GM18526 (cell line): ENCODE data around the gene FUT3.
A peak's percentile ranks its signal among the peaks of the same experiment; 100 is the strongest.

ENCODE experiments used
- POLR2A ChIP-seq: IDR thresholded peaks from 3 replicates; pipeline ENCODE4 v1.6.1; 2011; ENCODE audit not compliant: insufficient read length; ENCODE audit errors: extremely low read depth

Gene FUT3

DNA sequence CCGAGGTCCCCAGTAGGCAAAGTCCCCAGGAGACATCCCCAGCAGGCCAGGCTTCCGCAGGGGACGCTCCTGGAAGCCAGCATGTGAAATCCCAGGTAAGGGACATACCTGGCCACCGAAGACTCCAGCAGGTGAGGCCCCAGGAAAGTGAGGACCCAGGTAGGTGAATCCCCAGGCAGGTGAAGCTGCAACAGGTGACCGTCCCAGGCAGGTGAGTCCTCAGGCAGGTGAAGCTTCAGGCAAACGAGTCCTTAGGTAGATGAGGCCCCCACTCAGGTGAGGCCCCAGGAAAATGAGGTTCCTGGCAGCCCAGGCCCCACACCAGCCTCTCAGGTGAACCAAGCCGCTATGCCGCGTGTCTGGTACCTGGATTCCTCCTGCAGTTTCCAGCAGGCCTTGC, 20.1 kb downstream of the FUT3 start:
- TF ChIP-seq POLR2A: no peak

DNA sequence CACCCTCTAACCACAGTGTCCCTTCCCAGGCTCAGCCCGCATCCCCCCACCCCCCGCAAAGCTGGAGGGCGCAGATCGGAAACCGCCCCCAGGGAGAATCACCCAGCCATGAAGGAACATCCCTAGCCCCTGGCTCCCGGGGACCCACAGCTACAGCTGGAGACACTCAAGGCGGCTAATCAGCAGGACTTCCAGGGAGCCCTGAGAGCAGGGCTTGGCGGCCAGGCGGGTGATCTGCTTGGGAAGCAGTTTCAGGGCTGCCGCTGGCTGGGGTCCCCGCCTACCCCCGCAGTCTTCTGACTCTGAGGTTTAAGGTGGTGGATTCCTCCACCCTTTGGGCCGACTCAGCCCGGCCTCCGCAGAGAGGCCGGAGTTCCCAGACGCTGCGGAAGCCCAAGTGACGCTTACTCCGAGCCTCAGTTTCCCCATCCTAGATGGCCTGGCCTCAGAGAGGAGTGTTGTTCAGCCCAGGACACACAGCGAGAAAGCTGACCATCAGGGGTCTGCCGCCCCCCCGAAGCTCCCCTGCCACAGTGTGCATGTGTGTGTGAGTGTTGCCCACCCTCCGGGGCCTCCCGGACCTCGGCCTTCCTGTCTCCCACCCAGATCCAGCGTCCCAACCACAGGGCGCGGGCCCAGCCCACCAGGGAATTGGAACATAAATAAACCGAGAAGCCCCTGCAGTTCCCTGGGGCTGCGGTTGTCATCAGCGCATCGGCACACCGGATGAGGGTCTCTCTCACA, 21.5 kb downstream of the FUT3 start:
- TF ChIP-seq POLR2A: no peak

DNA sequence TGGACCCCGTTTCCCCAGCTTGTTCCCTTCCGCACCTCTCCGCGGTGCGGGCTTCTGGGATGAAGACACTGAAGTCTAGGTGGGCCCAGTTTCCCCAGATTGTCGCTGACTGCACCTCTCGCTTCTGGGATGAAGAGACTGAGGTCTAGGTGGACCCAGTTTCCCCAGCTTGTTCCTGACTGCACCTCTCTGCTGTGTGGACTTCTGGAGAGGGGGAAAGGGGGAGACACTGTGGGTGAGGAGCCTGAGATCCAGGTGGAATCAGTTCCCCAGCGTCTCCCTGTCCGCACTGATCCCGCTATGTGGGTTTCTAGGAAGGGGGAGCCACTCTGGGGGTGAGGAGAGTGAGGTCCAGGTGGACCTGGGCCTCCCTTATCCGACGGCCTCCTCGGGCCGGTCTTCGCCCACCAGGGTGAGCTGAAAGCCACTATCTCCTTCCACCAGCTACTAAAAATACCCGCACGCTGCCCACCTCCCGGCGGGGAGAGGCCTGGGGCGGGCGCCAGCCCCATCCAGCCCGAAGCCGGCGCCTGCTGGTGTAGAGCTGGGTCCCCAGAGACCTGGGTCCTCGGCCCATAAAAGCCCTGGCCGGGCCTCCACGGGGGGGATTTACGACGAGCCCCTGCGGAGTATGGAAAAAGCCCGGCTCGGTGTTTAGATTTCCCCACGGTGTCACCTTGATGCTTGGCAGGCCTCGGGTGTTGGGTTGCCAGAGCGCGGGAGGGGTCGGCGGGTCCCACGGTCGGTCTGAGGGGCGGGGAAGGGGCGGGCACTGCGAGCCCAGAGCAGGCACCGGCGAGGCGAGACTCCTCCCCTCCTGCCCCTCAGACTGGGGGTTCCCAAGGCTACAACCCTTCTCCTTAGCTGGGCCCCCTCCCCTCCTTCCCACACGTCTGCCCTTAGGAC, 22.3 kb downstream of the FUT3 start:
- no peak for TF ChIP-seq POLR2A

DNA sequence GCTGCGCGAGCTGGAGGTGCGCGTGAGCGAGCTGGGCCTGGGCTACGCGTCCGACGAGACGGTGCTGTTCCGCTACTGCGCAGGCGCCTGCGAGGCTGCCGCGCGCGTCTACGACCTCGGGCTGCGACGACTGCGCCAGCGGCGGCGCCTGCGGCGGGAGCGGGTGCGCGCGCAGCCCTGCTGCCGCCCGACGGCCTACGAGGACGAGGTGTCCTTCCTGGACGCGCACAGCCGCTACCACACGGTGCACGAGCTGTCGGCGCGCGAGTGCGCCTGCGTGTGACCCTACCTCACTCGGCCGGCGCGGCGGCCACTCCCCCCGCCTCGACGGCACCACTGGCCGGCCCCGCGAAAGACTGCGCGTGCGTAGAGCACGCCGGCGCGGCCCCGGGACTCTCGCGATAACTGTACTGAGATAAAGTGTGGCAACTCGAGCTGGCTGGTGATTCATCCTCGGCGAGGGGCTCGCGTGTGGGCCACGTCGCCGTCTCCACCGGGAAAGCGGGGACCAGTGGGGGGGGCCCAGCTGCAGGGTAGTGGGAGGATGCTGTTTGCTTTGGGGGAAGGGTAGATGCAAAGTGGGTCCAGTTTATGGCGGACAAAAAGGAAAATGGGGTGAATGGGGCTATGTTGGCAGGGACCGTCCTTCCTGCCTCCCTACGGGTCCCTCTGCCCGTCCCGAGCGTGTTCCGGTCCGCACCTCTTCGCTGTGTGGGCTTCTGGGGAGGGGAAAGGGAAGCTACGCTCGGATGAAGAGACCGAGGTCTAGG, 23.2 kb downstream of the FUT3 start:
- peak; percentile 98 for TF ChIP-seq POLR2A

DNA sequence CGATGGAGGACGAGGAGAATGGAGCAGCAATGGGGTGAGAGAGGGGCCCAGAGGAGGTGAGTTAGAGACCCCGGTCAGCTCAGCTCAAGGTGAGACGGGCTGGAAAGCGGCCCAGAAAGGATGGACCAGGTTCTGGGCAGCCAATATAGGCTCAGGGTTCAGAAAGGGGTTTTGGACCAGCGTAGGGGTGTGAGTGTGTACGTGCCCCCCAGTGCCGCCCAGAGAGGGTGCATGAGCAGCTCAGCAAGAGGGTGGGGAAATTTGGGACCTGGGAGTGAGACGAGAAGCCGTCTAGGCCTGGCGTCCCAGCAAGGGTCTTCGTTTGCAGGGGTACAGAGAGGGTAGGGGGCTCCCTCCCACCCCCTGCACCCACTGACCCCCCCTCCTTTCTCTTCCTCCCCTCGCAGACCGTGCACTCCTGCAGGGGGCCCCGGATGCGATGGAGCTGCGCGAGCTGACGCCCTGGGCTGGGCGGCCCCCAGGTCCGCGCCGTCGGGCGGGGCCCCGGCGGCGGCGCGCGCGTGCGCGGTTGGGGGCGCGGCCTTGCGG, 23.8 kb downstream of the FUT3 start:
- no peak for TF ChIP-seq POLR2A

DNA sequence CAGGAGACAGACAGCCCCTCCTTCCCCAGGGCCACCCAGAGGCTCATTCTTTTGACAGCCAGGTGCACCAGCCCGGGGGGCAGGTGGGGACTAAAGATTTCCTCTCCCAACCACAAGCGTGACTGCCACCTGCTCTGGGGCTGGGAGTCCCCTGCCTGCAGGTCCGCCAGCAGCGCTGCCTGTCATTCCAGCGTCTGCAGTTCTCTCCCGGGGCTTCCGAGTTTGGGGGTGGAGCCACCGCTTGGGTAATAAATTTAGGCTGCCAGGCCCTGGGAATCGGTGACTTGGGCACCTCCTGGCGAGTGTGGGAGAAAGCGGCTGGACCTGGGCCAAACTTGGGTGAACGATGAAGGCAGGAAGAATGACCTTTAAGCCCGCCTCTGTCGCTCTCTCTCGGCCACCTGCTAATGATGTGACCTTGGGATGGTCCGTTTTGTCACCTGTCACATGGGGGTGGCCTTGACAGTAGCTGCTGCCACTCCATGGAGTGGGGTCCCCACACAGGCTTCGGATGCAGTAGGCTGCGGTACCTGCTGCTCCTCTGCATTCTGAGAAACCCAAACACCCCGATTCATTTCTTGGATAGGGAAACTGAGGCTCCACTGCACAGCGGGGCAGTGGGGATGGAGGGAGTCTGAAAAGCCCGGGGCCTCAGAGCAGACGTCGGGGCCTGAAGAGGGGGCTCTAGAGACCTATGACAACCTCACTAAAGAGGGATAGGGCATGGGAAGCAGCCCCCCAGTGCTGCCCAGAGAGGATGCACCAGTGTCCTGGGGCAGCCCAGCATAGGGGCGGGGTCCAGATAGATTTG, 24.5 kb downstream of the FUT3 start:
- no peak for TF ChIP-seq POLR2A

DNA sequence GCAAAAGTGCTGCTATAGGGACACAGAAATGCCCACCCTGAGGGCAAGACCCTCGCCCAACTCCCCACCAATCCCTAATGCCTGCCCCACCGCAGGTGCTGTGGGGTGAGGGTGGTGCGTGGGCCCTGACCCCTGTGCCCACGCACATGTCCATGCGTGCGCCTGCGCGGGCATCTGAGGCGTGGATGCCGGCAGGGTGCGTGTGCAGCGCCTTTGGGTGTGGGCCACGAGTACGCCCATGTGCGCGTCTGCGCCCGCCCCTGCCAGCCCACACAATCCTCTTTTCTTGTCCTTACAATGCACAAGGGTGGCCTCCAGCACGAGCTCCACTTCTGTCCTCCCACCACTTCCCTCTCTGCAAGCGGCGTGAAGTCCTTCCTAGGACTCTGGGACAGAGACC, 26.1 kb downstream of the FUT3 start:
- no peak for TF ChIP-seq POLR2A

DNA sequence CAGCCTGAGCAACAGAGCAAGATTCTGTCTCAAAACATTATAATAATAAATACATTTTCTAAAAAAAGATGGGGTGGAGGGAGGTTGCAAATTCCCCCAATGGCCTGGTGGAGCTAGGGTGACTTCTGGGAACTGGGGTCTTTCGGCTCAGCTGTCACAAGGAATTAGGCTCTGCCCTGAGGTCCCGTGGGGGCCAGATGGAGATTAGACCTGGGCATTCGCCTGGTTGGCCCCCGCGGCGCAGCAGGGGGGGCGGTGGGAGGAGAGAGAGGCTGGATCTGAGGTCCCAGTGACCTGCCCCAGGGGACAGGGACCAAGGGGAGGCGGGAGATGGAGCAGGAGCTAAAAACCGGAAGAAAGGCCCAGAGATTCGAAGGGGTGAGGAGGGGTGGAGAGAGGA, 26.5 kb downstream of the FUT3 start:
- no peak for TF ChIP-seq POLR2A

DNA sequence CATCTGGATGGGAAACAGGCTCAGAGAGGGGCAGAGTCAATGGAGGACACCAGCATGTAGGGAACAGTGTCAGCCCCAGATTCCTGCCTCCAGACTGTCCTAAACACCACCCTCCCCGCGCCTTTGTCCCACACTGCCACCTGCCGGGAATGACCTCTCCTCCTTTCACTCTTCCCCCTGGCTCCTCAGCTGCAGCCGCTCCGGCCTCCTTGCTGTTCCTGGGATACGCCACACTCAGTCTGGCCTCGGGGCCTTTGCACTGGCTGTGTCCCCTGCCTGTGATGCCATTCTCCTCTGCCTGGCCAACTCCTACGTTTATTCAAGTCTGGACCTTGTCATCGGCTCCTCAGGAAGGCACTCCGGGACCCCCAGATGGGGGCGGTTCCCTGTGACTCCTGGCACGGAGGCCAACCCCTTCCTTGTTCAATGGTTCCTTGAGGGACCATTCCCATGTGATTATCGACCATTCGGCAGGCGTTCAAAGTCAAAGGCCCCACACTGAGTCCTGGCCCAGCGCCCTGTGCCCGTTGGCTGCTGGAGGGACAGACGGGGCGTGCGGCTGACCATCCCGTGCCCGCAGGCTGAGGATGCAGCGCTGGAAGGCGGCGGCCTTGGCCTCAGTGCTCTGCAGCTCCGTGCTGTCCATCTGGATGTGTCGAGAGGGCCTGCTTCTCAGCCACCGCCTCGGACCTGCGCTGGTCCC, 27.5 kb downstream of the FUT3 start:
- TF ChIP-seq POLR2A: no peak

DNA sequence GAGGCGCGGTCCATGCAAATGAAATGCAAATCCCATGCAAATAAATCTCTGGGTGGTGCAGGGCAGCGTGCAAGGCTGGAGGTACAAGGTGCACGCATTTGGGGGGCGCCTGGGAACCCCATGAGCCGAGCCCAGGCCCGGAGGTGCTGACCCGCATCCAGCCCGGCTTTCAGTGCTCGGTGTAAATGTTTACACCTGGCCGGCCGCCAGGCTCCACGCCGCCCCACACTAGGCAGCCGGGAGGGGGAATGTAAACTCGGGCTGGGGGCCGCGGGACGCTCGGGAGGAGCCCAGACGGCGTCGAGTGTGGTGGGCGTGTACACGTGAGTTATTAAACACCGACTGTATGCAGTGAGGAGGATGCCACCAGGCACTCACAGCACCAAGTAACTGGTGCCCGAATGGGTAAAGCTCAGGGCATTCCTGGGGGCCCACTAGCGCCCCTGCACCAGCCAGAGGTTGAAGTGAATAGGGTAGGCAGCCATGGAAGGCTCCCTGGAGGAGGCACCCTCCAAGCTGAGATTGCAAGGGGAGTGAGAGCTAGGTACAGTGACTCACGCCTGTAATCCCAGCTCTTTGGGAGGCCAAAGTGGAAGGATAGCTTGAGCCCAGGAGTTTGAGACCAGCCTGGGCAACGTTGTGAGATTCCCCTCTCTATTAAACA, 28.9 kb downstream of the FUT3 start:
- TF ChIP-seq POLR2A: no peak

DNA sequence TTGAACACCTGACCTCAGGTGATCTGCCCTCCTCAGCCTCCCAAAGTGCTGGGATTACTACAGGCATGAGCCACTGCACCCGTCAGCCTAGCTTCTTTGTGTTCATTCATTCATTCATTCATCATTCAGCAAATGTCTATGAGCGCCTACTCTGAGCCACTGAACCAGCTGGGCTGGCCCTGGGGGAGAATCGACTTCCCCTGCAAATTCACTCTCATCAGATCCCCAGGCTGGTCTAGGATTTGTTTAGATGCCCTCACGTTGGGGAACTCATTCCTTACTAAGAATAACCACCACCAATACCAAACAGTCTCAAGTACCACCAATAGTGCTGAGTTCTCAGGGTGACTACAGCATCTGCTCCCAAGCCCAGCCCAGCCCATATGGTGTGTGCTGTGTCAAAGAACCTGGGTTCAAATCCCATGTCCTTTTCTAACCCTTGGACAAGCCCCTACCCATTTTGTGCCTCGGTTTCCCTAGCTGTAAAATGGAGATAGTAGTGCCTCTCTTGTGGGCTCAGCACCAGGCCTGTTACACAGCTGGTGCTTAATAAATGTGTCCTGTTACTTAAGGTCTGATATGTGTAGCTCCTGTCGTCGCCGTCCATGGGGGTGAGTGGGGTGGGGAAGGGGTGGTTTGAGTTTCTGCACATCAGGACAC, 29.6 kb downstream of the FUT3 start:
- no peak for TF ChIP-seq POLR2A

DNA sequence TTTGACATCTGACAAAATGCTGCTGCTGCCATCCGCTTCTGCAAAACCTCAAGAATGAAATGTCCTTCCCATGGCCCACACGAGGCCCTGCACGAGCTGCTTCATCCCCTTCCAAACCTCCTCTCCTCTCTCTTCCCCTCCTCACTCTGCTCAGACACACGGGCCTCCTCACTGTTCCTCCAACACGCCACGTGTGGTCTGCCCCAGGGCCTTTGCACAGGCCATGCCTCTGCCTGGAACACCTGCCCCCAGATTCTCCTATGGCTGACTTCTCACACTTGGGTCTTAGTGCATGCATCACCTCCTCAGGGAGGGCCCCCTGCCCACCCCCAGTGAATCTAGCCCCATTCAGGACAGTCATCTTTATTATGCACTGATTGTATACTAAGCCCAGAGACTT, 30.5 kb downstream of the FUT3 start:
- no peak for TF ChIP-seq POLR2A

DNA sequence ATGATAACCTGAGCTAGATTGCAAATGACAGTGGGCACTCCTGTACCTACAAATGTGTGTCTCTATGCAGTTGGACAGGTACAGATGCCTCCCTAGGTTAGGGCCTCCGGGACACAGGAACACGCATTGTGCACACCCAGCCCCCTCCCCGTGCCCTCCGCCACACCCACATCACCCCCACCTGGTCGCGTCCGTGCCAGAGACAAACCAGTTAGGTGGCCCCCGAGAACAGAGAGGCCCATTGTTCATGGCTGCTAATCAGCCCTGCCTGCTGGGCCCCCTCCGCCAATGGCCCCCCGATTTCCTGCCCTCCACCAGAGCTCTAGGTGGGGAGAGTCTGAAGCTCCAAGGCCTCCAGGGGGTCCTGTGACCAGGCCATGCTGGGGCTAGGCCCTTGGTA, 32.7 kb downstream of the FUT3 start:
- TF ChIP-seq POLR2A: no peak

DNA sequence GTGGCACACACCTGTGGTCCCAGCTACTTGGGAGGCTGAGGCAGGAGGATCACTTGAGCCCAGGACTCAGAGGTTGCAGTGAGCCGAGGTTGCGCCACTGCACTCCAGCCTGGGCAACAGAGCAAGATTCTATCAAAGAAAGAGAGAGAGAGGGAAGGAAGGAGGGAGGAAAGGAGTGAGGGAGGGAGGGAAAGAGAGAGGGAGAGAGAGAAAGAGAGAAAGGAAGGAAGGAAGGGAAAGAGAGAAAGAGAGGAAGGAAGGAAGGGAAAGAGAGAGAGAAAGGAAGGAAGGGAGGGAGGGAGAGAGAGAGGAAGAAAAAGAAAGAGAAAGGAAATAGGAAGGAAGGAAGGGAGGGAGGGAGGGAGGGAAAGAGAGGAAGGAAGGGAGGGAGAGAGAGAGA, 34.0 kb downstream of the FUT3 start:
- TF ChIP-seq POLR2A: no peak
